SU-DHL-6 (cell line): ENCODE results near the gene C21orf58.

Source experiments
- H2AFZ ChIP-seq: fragments of 200-600 bp; sonication (generic); 2 replicates; pipeline ENCODE4 v1.6.1; 2014; ENCODE audit warnings: low read depth, mild to moderate bottlenecking, moderate library complexity, mixed read lengths, antibody characterized with exemption, low read length; ENCODE audit not compliant: severe bottlenecking
- H3F3A ChIP-seq: fragments of 200-600 bp; shearing (Covaris generic); 2 replicates; pipeline ENCODE4 v1.6.0; 2016; ENCODE audit warnings: antibody characterized with exemption, mild to moderate bottlenecking; ENCODE audit not compliant: insufficient read depth
- H3K27ac ChIP-seq: fragments of 200-600 bp; sonication (generic); 2 replicates; pipeline ENCODE4 v1.5.1; 2016; ENCODE audit warnings: low read depth, mild to moderate bottlenecking, low read length, moderate library complexity, mixed read lengths
- H3K27me3 ChIP-seq: fragments of 200-600 bp; sonication (generic), shearing (Covaris generic); 2 replicates; pipeline ENCODE4 v1.6.0; 2014; ENCODE audit warnings: mild to moderate bottlenecking, low read length
- H3K36me3 ChIP-seq: fragments of 200-600 bp; sonication (generic); 2 replicates; pipeline ENCODE4 v1.6.1; 2014; ENCODE audit warnings: mild to moderate bottlenecking, low read length, mixed read lengths
- H3K4me2 ChIP-seq: fragments of 300-600, 200-600 bp; shearing (Covaris generic), sonication (generic); 2 replicates; pipeline ENCODE4 v1.6.0; 2014; ENCODE audit warnings: low read length, low read depth, mild to moderate bottlenecking; ENCODE audit not compliant: poor library complexity, severe bottlenecking
- H3K4me3 ChIP-seq: fragments of 200-600 bp; sonication (generic); 2 replicates; pipeline ENCODE4 v1.5.1; 2014; ENCODE audit warnings: antibody characterized with exemption, low read length, mild to moderate bottlenecking, mixed read lengths; ENCODE audit not compliant: insufficient read depth, poor library complexity, severe bottlenecking
- H3K79me2 ChIP-seq: fragments of 200-600 bp; sonication (generic); 2 replicates; pipeline ENCODE4 v1.6.1; 2014; ENCODE audit warnings: mild to moderate bottlenecking, low read length, moderate library complexity; ENCODE audit not compliant: insufficient read depth
- H3K9ac ChIP-seq: fragments of 200-600 bp; sonication (generic); 2 replicates; pipeline ENCODE4 v1.7.0; 2014; ENCODE audit warnings: mild to moderate bottlenecking, low read length
- H3K9me2 ChIP-seq: fragments of 200-600 bp; sonication (generic); replicated peaks from 2 replicates; pipeline ENCODE4 v1.6.1; 2014; ENCODE audit warnings: low read length; ENCODE audit not compliant: insufficient read depth
- H3K9me3 ChIP-seq: fragments of 200-600 bp; sonication (generic); 2 replicates; pipeline ENCODE4 v1.6.1; 2014; ENCODE audit warnings: low read length, mixed read lengths; ENCODE audit not compliant: insufficient read depth
- H4K20me1 ChIP-seq: fragments of 200-600 bp; sonication (generic); 2 replicates; pipeline ENCODE4 v1.6.1; 2014; ENCODE audit warnings: low read depth, mild to moderate bottlenecking, antibody characterized with exemption, low read length, moderate library complexity, mixed read lengths
- CTCF ChIP-seq: fragments of 200-600 bp; sonication (generic); IDR thresholded peaks from one replicate; pipeline ENCODE4 v1.5.1; 2017; ENCODE audit warnings: antibody characterized with exemption, mild to moderate bottlenecking, low read length, moderate library complexity; ENCODE audit not compliant: insufficient read depth, poor library complexity, severe bottlenecking
- EZH2phosphoT487 ChIP-seq: fragments of 200-600 bp; sonication (generic), shearing (Covaris generic); conservative IDR thresholded peaks from 2 replicates; pipeline ENCODE4 v1.6.1; 2018; ENCODE audit warnings: mild to moderate bottlenecking, antibody characterized with exemption, low read length, moderate library complexity, mixed read lengths

C21orf58 gene

DNA sequence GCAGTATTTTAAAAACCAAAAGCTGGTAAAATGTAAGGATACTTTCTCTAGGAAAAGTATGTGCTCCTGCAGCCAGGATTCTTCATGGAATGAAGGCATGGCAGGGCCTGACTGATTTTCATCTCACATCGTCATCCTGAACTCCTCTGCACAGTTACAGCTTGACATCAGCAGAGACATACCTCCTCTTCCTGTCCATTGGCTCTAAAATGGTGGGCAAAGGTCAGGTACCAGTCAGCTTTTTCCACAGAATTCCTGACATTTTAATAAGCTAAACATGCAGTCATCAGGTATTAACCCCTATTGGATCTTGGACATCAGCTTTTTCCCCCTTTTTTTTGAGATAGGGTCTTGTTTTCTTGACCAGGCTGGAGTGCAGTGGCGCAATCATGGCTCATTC lies 6.1 kb upstream of the C21orf58 start:
- no peak overlapping the region for H3K4me3 ChIP-seq
- H3K9me3 ChIP-seq, result no peaks in the 10 kb centered on the region
- H3K9ac ChIP-seq, result no peak overlapping the region
- TF ChIP-seq CTCF, result no peak
- no peak overlapping the region for H2AFZ ChIP-seq
- H3K4me2 ChIP-seq, result no peak overlapping the region
- peaks cover 16% of the 10 kb centered on the region; the same call in 1 of the 2 replicates for H3K36me3 ChIP-seq
- H4K20me1 ChIP-seq, result peaks cover 4% of the 10 kb centered on the region; the same call in 1 of the 2 replicates
- 0 out of 2 replicates have a peak, but pooled peaks cover 4% of the 10 kb centered on the region for H3F3A ChIP-seq
- no peaks in the 10 kb centered on the region for H3K9me2 ChIP-seq
- H3K27me3 ChIP-seq, result no peaks in the 10 kb centered on the region
- peaks cover 76% of the 10 kb centered on the region for H3K79me2 ChIP-seq
- H3K27ac ChIP-seq, result no peak overlapping the region

DNA sequence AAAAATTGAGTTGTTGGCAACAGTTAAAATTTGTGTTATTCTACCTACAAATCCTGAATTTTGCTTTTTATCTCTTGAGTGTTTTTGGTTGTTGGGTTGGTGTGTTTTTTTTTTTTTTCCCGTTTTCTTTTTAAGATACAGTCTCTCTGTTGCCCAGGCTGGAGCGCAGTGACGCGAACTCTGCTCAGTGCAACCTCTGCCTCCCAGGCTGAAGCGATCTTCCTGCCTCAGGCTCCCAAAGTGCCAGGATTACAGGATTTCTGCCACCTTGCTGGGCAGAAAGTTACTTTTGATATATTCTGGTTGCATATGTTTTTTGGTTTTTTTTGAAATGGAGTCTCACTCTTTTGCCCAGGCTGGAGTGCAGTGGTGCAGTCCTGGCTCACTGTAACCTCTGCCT lies 4.5 kb upstream of the C21orf58 start:
- peaks cover 14% of the 10 kb centered on the region; the same call in 1 of the 2 replicates for H3K36me3 ChIP-seq
- H3K79me2 ChIP-seq, result peaks cover 84% of the 10 kb centered on the region

DNA sequence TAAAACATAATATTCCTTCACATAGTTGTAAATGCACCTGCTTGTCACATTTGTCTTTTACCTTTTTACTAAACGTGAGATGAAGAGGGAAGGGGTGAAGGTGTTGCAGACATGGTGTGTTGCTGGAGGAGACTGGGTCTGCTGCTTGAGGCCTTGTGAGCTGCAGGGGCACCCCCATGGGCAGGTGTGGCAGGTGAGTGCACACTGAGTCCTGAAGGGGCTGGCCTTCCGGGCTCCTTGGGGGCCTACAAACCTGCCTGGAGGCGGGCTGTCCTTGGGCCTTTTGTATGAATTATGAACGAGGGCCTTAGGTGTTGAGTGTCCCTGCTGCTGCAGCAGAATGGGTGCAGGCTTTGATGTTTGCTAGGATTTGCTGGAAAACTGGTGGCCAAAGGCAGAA lies 4.0 kb upstream of the C21orf58 start:
- no peak overlapping the region for H3K4me2 ChIP-seq
- H3F3A ChIP-seq, result peaks cover 5% of the 10 kb centered on the region; the same call in 1 of the 2 replicates
- no peaks in the 10 kb centered on the region for H3K27me3 ChIP-seq
- H3K9me3 ChIP-seq, result no peaks in the 10 kb centered on the region
- H2AFZ ChIP-seq, result no peak overlapping the region
- peaks cover 4% of the 10 kb centered on the region; the same call in 1 of the 2 replicates for H4K20me1 ChIP-seq
- peaks cover 14% of the 10 kb centered on the region; the same call in 1 of the 2 replicates for H3K36me3 ChIP-seq
- H3K79me2 ChIP-seq, result peaks cover 87% of the 10 kb centered on the region
- H3K27ac ChIP-seq, result no peak overlapping the region
- TF ChIP-seq CTCF (no peak), EZH2phosphoT487 (no peak)
- no peak overlapping the region for H3K4me3 ChIP-seq
- no peak overlapping the region for H3K9ac ChIP-seq
- no peaks in the 10 kb centered on the region for H3K9me2 ChIP-seq

More for the DNA sequence above, 4.5 kb upstream of the C21orf58 start:
- Histone ChIP-seq H2AFZ (no peak overlapping the region), H3K4me2 (no peak overlapping the region), H3K9me2 (no peaks in the 10 kb centered on the region), H3F3A (0 out of 2 replicates have a peak, but pooled peaks cover 4% of the 10 kb centered on the region), H3K27ac (no peak overlapping the region), H3K4me3 (no peak overlapping the region), H3K9me3 (no peaks in the 10 kb centered on the region), H3K27me3 (no peaks in the 10 kb centered on the region), H3K9ac (no peak overlapping the region), H4K20me1 (peaks cover 4% of the 10 kb centered on the region; the same call in 1 of the 2 replicates)
- TF ChIP-seq EZH2phosphoT487, result no peak
- no peak for TF ChIP-seq CTCF
